ENCODE results near the gene OCIAD2.
"Not testable (repeated sequence)": the region's sequence is repeated elsewhere in the genome, so short reads cannot be mapped to it uniquely, and the experiment has no call there.

The OCIAD2 gene

DNA sequence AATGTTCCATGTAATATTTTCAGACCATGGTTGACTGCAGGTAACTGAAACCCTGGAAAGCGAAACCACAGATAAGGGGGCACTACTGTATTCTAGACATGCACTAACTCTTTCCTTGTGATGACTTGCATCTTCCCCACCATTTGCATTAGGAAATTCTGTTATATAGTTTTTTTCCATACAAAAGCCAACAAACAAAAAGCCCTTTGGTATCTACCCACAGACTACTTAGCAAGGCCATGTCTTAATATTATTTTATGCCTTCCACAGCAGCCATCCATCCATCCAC, 52.2 kb downstream of the OCIAD2 start:
- no peak for DNase-seq (ENCODE audit: low read depth, low spot score)

GRCh38 chr4:48853604-48854394, 52.8 kb downstream of the OCIAD2 start:
- DNase-seq (ENCODE audit: low read depth, low spot score), result no peak

DNA sequence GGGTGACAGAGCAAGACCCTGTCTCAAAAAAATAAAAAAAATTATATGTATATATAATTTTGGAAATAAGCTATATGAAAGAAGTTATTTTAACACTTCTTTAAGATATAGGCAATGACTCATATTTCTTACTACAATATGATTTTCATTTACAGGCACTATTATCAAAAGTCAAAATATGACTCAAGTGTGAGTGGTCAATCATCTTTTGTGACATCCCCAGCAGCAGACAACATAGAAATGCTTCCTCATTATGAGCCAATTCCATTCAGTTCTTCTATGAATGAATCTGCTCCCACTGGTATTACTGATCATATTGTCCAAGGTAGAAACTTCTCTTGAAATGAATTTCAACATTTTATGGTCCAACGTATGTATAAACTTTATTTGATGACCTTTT, 54.9 kb downstream of the OCIAD2 start:
- DNase-seq (ENCODE audit: low read depth, low spot score), result no peak

DNA sequence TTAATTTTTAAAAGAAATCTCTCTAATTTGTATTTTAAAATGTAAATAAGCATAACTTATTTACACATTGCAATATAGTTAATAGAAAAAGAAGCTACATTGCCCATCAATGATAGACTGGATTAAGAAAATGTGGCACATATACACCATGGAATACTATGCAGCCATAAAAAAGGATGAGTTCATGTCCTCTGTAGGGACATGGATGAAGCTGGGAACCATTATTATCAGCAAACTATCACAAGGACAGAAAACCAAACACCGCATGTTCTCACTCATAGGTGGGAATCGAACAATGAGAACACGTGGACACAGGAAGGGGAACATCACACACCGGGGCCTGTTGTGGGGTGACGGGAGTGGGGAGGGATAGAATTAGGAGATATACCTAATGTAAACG, 57.8 kb downstream of the OCIAD2 start:
- not testable (repeated sequence) for DNase-seq (ENCODE audit: low read depth, low spot score)

DNA sequence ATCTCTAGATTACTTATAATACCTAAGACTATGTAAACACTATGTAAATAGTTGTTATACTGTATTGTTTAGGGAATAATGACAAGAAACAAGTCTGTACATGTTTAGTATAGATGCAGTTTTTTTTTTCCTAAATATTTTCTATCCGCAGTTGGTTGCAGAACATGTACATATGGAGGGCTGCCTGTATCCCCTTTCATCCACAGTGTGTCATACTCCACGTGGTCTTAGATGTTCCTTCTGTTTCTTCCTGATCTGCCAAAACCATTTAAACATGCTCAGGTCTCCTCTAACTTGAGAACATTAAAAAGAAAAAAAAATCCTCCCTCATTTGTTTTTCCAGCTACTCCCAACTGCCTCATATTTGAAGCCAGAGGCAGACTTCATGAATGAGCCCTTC, 61.7 kb downstream of the OCIAD2 start:
- DNase-seq (ENCODE audit: low read depth, low spot score), result no peak

DNA sequence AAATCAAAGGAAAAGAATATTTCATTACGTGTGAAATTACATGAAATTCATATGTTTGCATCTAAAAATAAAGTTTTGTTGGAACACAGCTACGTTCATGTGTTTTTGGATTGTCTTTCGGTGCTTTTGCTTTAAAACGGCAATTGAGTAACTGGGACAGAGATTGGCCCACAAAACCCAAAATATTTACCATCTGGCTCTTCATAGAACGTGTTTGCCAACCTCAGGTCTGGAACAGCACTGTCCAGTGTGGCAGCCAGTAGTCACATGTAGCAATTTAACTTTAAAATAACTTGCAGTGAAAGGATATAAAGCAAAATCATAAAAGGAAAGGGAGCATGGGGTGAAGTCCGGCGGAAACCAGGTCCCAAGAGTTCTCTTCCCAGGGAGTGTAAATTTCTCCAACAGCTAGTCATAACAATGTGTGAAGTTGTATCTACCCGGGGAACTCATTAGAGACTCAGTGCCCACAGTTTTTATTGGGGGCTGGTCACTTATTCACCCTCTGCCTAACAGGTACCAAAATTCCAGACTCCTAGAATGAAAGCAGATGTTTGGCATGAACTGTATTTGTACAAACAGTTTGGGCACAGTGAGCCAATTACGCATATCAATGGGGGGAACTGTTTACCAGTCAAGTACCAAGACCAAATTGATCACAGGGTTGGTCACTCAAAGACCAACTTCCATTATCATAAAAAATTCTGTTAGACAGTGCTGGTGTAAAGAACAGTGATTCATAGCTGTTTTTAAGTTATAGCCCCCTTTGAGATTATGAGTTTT, 65.3 kb downstream of the OCIAD2 start:
- no peak for DNase-seq (ENCODE audit: low read depth, low spot score)

DNA sequence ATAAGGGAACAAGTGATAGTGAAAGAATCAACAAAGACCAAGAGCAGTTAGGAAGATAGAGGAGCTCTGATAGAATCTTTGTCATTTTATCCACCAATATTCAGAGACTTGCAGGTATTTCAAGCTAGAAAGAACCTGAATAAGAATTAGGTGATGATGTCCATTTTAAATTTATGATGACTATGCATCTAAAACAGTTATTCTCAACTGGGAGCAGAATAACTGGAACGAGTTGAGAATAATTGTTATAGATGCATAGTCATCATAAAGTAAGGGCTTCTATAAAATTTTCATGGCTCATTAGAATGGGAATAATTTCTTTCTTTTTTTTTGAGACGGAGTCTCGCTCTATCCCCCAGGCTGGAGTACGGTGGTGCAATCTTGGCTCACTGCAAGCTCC, 69.9 kb downstream of the OCIAD2 start:
- no peak for DNase-seq (ENCODE audit: low read depth, low spot score)
